ENCODE results near the gene PCDHA4. TPM values are rescaled to one million over a fixed set of nuclear protein-coding genes. Genes with fewer than 3 reads are reported as not detected.

The PCDHA4 gene
- 0.79 and 0.87 TPM in 2 replicates for total RNA-seq

GRCh38 chr5:140806834-140807775 is at the start of gene PCDHA4:
Gene PCDHA4 (plus strand): TSS chr5:140807068.

GRCh38 chr5:140785905-140786686 is 20.8 kb upstream of the PCDHA4 start, which contains the start of gene PCDHA1:
Gene PCDHA1 (plus strand): TSS chr5:140786140.

GRCh38 chr5:140794595-140795258 is 12.1 kb upstream of the PCDHA4 start, which contains the start of gene PCDHA2:
Gene PCDHA2 (plus strand): TSS chr5:140794852.

GRCh38 chr5:140800816-140801493 is 5.9 kb upstream of the PCDHA4 start, which contains the start of gene PCDHA3:
Gene PCDHA3 (plus strand): TSS chr5:140801057.

GRCh38 chr5:140821375-140822280 is 14.8 kb downstream of the PCDHA4 start, which contains the start of gene PCDHA5:
Gene PCDHA5 (plus strand): TSS chr5:140821613.

GRCh38 chr5:140827704-140828361 is 21.0 kb downstream of the PCDHA4 start, which contains the start of gene PCDHA6:
Gene PCDHA6 (plus strand): TSS chr5:140827960. CDS start chr5:140828092, 132 bp downstream.

GRCh38 chr5:140833993-140834392 is 27.1 kb downstream of the PCDHA4 start, which contains the start of gene PCDHA7:
Gene PCDHA7 (plus strand): TSS chr5:140834269. CDS start chr5:140834384, 115 bp downstream.

GRCh38 chr5:140840978-140841962 is 34.4 kb downstream of the PCDHA4 start, which contains the start of gene PCDHA8:
Gene PCDHA8 (plus strand): TSS chr5:140841187. CDS start chr5:140841322, 135 bp downstream.

GRCh38 chr5:140848139-140849102 is 41.6 kb downstream of the PCDHA4 start, which contains the start of gene PCDHA9:
Gene PCDHA9 (plus strand): TSS chr5:140848382. CDS start chr5:140848496, 114 bp downstream.

GRCh38 chr5:140855772-140856674 is 49.2 kb downstream of the PCDHA4 start, which contains the start of gene PCDHA10:
Gene PCDHA10 (plus strand): TSS chr5:140855897. CDS start chr5:140856049, 152 bp downstream.

Other genes with a start within 250 kb of the PCDHA4 start
- 22.8 and 40.1 TPM in 2 replicates for gene SRA1, start 249.6 kb upstream of the PCDHA4 start, total RNA-seq
- 30.1 and 36.9 TPM in 2 replicates for gene APBB3, start 242.5 kb upstream of the PCDHA4 start, total RNA-seq
- 17.3 and 47.3 TPM in 2 replicates for gene SLC35A4, start 242.2 kb upstream of the PCDHA4 start, total RNA-seq
- 0.33 TPM in 1 of 2 replicates, not detected in the other for gene CD14, start 173.9 kb upstream of the PCDHA4 start, total RNA-seq
- 7.8 and 9.0 TPM in 2 replicates for gene TMCO6, start 167.6 kb upstream of the PCDHA4 start, total RNA-seq
- gene NDUFA2, start 159.4 kb upstream of the PCDHA4 start, total RNA-seq: 28.8 and 44.4 TPM in 2 replicates
- gene IK, start 159.2 kb upstream of the PCDHA4 start, total RNA-seq: 76.9 and 102 TPM in 2 replicates
- gene WDR55, start 142.2 kb upstream of the PCDHA4 start, total RNA-seq: 31.0 and 37.1 TPM in 2 replicates
- gene DND1, start 133.5 kb upstream of the PCDHA4 start, total RNA-seq: 0.76 and 0.79 TPM in 2 replicates
- 45.1 and 53.8 TPM in 2 replicates for gene HARS1, start 115.7 kb upstream of the PCDHA4 start, total RNA-seq
- gene HARS2, start 115.6 kb upstream of the PCDHA4 start, total RNA-seq: 38.0 and 47.9 TPM in 2 replicates
- gene ZMAT2, start 106.6 kb upstream of the PCDHA4 start, total RNA-seq: 26.1 and 40.8 TPM in 2 replicates
- gene PCDHA1, start 20.9 kb upstream of the PCDHA4 start, total RNA-seq: not detected in 2 replicates
- under 0.01 TPM in 1 of 2 replicates, not detected in the other for gene PCDHA2, start 12.2 kb upstream of the PCDHA4 start, total RNA-seq
- gene PCDHA3, start 6.0 kb upstream of the PCDHA4 start, total RNA-seq: 0.11 and 0.39 TPM in 2 replicates
- under 0.01 and 0.11 TPM in 2 replicates for gene PCDHA5, start 14.5 kb downstream of the PCDHA4 start, total RNA-seq
- 0.22 and 0.39 TPM in 2 replicates for gene PCDHA6, start 20.9 kb downstream of the PCDHA4 start, total RNA-seq
- 0.54 and 1.2 TPM in 2 replicates for gene PCDHA7, start 27.2 kb downstream of the PCDHA4 start, total RNA-seq
- 0.11 and 0.39 TPM in 2 replicates for gene PCDHA8, start 34.1 kb downstream of the PCDHA4 start, total RNA-seq
- gene PCDHA9, start 41.3 kb downstream of the PCDHA4 start, total RNA-seq: under 0.01 TPM in 2 replicates
- 0.11 and 0.39 TPM in 2 replicates for gene PCDHA10, start 48.8 kb downstream of the PCDHA4 start, total RNA-seq
- under 0.01 and 0.11 TPM in 2 replicates for gene PCDHA11, start 61.9 kb downstream of the PCDHA4 start, total RNA-seq
- under 0.01 and 0.11 TPM in 2 replicates for gene PCDHA12, start 68.2 kb downstream of the PCDHA4 start, total RNA-seq
- gene PCDHA13, start 75.1 kb downstream of the PCDHA4 start, total RNA-seq: 0.11 and 0.39 TPM in 2 replicates
- gene PCDHAC1, start 119.2 kb downstream of the PCDHA4 start, total RNA-seq: 0.39 TPM in 1 of 2 replicates, not detected in the other
- 0.39 TPM in 1 of 2 replicates, not detected in the other for gene PCDHAC2, start 159.4 kb downstream of the PCDHA4 start, total RNA-seq
- not detected in 2 replicates for gene PCDHB1, start 244.3 kb downstream of the PCDHA4 start, total RNA-seq

All from placental epithelial cell (primary cell).